Sciatic nerve (tissue), 2 donors: ENCODE measurements around the gene TDO2. TPM values are rescaled to one million over a fixed set of nuclear protein-coding genes. Genes with fewer than 3 reads are reported as not detected.
"Not testable (repeated sequence)": the region's sequence is repeated elsewhere in the genome, so short reads cannot be mapped to it uniquely, and the experiment has no call there.

Experiments
- ATAC-seq: fragments of 200-7000 bp; cut with Tn5 transposase; one replicate; pipeline ENCODE4 v1.9.1; 2020; ENCODE audit warnings: mild to moderate bottlenecking, moderate library complexity
- DNase-seq: peaks from one replicate; pipeline ENCODE4 v3.0.0-alpha.2; 2020; ENCODE audit warnings: low spot score
- intact Hi-C: fragments of 100-400 bp; cut with DNase I; formaldehyde crosslinking; loops from one replicate; pipeline ENCODE4 v1.14.2; 2022
- total RNA-seq: library from RNA; stranded (reverse); fragmentation: NEBNext Ultra II Directional; extraction: Animal tissue kit (Norgen Biotek cat#: 25700); gene quantifications from one replicate; pipeline ENCODE4 v1.2.1, GENCODE V29; 2021
- donor health status: DM: no; HTN: no; CAD: no.
- donor health status: DM: no; HTN: no; CAD: no.

The TDO2 gene
- not detected for total RNA-seq

GRCh38 chr4:155903453-155903852 is at the start of gene TDO2:
TSS of gene TDO2 (plus strand) at chr4:155903696. CDS start at chr4:155903759, 63 bp downstream.
- DNase-seq (no peak), ATAC-seq (no peak)
- intact Hi-C loops: no loop called here

- no peak for ATAC-seq
- intact Hi-C loops: no loop called here
- DNase-seq: no peak
These were observed 48.8 kb upstream of the TDO2 start for GRCh38 chr4:155854582-155855226.

GRCh38 chr4:155855897-155856296 is 47.6 kb upstream of the TDO2 start:
- intact Hi-C loops: no loop called here
- ATAC-seq (no peak), DNase-seq (no peak)

DNA sequence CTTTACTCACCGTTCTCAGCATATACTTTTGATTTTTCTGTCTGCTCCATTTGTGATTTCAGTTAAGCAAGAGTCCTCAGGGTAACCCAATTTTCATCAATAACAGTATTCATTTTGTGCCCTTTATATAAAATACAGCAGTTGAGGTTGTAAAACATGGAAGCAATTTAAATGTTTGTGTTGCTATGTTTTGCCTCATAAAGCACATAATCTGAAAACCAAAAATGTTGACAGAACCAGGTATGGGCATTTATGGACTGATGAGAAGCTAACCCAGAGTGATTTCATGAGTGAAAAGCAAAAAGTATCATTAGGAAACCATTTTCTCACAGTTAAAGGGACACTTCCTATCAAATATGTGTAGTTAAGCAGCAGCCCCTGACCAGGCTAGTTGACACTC is 37.3 kb upstream of the TDO2 start, which contains the start of gene ASIC5:
Gene ASIC5, minus strand, starts transcription at position 101 of the 400 bp plus-strand sequence. Its CDS starts 51 bp downstream, at position 50.
- no peak for DNase-seq
- intact Hi-C loops: no loop called here
- ATAC-seq: no peak

DNA sequence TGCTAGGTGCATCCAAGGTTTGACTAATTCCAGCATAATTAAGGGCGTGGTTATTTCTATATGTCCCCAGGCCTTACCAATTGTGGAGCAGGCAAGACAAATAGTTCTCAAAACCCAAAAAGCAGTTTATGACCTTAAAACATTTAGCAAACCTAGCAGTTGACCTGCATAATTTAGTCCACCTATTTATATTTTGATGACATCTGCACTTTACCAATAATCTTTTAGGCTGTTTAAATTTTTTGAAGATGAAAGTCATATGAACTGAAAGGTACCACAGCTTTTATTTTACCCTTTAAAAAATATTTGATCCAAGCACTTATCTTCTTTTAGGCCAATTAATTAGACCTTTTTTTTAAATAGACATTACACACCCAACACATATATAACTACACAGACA is 27.6 kb upstream of the TDO2 start:
- no peak for ATAC-seq
- no peak for DNase-seq
- intact Hi-C loops: no loop called here

DNA sequence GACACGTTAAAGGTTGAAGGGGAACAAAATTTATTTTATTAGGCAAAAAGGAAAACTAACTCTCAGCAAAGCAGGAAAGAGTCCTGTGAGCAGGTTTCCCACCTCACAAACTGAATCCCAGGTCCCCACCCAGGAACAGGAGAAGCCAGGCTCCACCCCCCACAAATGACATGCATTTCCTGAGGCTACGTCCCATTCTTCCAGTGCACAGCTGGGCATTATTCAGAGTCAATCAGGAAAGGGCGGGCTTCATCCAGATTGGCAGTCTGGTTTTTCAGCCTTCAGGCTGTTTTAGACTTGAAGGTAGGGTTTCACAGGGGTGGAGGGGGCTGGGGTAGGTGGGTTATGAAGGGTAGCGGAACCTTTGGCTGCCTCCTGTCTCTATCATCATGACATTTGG is 25.5 kb upstream of the TDO2 start:
- ATAC-seq (no peak), DNase-seq (no peak)
- intact Hi-C loops: no loop called here

GRCh38 chr4:155878611-155879010 is 24.9 kb upstream of the TDO2 start:
- ATAC-seq (no peak), DNase-seq (no peak)
- intact Hi-C loops: no loop called here

DNA sequence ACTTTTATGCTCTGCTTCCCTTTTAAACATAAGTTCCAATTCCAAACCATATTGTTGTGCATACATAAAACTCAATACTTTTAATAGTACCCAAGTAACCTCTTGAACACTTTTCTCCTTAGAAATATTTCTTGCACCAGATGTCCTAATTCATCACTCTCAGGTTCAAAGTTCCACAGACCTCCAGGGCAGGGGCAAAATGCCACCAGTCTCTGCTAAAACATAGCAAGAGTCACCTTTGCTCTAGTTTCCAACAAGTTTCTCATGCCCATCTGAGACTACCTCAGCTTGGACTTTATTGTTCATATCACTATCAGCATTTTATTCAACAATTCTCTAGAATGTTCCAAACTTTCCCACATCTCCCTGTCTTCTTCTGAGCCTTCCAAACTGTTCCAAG is 23.7 kb upstream of the TDO2 start:
- DNase-seq (no peak), ATAC-seq (no peak)
- intact Hi-C loops: no loop called here

GRCh38 chr4:155881555-155881954 is 21.9 kb upstream of the TDO2 start:
- intact Hi-C loops: no loop called here
- ATAC-seq (no peak), DNase-seq (no peak)

DNA sequence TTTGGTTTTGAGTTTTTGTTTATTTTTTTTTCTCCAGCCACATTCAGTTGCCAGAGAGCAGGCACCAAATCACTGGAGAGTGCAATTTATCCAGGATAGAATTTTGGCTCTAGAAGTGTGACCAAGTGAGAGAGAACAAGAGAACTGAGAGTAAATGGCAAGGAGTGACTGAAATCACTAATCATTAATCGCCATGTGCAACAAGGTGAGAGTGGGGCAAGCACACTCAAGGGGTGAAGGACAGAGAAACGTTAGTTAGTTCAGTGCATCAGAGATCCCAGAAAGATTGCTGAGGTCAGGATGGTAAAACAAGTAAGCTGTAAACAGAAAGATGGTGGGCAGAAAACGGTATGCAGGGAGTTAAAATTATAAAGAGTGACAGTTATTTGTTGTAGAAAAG is 19.6 kb upstream of the TDO2 start:
- intact Hi-C loops: no loop called here
- ATAC-seq (no peak), DNase-seq (no peak)

DNA sequence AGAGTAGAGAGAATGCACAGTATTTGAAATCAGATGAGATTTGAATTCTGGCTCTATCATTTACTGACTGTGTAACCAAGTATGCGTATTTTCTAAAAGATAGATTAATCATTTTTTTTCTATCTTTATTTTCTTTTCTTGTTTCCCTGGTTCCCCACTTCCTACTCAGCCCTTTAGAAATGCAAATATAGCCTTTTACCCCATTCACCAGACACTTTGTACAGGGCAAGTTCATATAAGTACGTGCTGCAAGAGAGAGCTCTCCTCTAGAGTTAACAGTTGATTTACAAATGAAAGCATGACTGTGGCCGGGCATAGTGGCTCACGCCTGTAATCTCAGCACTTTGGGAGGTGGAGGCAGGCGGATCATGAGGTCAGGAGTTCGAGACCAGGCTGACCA is 17.8 kb upstream of the TDO2 start:
- intact Hi-C loops: no loop called here
- DNase-seq (no peak), ATAC-seq (no peak)

DNA sequence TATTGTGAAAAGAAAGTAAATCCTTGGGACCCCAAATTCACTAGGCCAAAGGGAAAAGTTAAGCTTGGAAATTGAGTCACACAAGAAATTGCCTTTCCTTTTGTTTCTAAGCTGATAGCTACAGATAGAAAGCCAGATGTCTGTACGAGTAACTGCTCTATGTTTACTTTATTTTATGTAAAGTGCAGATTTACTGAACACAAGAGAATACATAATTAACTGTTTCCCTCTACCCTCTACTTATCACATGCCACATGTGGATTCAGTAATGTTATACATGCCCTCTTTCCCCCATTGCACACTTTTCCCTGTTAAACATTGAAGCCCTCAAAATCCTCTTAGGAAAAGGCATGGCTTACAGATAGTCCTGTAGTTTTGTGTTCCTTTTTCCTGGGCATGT is 16.5 kb upstream of the TDO2 start:
- intact Hi-C loops: no loop called here
- ATAC-seq: no peak

DNA sequence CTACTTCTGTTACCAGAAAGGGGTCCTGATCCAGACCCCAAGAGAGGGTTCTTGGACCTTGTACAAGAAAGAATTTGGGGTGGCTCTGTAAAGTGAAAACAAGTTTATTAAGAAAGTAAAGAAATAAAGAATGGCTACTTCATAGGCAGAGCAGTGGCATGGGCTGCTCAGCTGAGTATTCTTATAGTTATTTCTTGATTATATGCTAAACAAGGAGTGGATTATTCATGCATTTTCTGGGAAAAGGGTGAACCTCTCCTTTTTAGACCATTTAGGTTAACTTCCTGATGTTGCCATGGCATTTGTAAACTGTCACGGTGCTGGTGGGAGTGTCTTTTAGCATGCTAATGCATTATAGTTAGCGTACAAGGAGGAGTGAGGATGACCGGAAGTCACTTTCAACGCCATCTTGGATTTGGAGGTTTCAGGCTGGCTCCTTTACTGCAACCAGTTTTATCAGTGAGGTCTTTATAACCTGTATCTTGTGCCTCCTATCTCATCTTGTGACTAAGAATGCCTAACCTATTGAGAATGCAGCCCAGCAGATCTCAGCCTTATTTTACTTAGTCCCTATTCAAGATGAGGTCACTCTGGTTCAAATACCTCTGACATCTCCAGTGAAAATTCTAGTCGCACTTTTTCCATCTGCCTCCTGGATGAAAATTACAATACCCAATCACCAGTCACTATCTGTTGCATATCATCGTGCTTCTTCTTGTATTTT is 15.5 kb upstream of the TDO2 start:
- intact Hi-C loops: no loop called here
- DNase-seq (no peak), ATAC-seq (no peak)

More for the DNA sequence above, 16.5 kb upstream of the TDO2 start:
- no peak for DNase-seq

- ATAC-seq (no peak), DNase-seq (no peak)
- intact Hi-C loops: no loop called here
These were observed 14.3 kb upstream of the TDO2 start for GRCh38 chr4:155889031-155889793.

- ATAC-seq (no peak), DNase-seq (no peak)
- intact Hi-C loops: no loop called here
These were observed 13.6 kb upstream of the TDO2 start for GRCh38 chr4:155889946-155890345.

DNA sequence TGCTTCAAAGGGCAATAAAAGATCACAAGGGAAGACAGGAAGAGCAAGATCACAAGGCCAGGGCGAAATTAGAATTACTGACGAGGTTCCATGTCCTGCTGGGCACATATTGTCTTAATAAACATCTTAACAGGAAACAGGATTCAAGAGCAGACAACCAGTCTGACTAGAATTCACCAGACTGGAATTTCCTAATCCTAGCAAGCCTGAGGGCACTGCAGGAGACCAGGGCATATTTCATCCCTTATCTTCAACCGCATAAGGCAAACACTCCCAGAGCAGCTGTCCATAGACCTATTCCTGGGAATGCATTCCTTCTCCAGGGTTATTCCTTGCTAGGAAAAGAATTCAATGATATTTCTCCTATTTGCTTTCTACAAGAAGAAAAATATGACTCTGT is 12.4 kb upstream of the TDO2 start:
- intact Hi-C loops: no loop called here
- no peak for DNase-seq

GRCh38 chr4:155898371-155898770 is 5.1 kb upstream of the TDO2 start:
- ATAC-seq, DNase-seq, intact Hi-C loops: not testable (repeated sequence)

More for the DNA sequence above, 12.4 kb upstream of the TDO2 start:
- no peak for ATAC-seq

GRCh38 chr4:155899891-155900290 is 3.6 kb upstream of the TDO2 start:
- intact Hi-C loops: no loop called here
- no peak for DNase-seq
- ATAC-seq: no peak

DNA sequence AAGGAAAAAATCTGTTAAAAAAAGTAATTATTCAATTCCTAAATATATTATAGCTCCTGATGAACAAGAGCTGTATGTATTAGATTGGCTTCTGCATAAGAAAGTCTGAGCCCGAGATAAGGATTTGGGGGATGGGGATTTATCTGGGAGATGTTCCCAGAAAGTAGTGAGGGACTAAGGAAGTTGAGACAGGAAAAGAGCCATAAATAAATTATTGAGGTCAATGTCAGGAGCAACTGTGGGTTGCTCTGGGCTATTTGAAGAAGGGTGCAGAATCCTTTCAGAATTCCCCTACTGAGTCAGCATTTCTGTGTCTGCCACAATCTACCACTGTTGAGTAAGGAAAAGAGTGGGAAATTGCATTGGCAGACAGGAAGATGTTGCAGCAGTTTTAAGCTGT is 3.1 kb upstream of the TDO2 start:
- no peak for ATAC-seq
- intact Hi-C loops: no loop called here

GRCh38 chr4:155901013-155901412 is 2.5 kb upstream of the TDO2 start:
- no peak for ATAC-seq
- intact Hi-C loops: no loop called here
- no peak for DNase-seq

More for the DNA sequence above, 3.1 kb upstream of the TDO2 start:
- DNase-seq: no peak
